GM23338 (cell line): ENCODE measurements around the gene FREM3. TPM values are rescaled to one million over a fixed set of nuclear protein-coding genes. Genes with fewer than 3 reads are reported as not detected.

Experiments used
- ATAC-seq: fragments of 200-7000 bp; cut with Tn5 transposase; 3 replicates; pipeline ENCODE4 v1.9.1; 2020
- DNase-seq: peaks from one replicate; pipeline ENCODE4 v3.0.0-alpha.2; 2015; ENCODE audit warnings: low spot score
- H2AFZ ChIP-seq: fragments of 200-600 bp; sonication (generic); 2 replicates; pipeline ENCODE4 v1.8.0; 2016; ENCODE audit warnings: antibody characterized with exemption, mild to moderate bottlenecking, moderate library complexity
- H3F3A ChIP-seq: fragments of 200-600 bp; sonication (generic); replicated peaks from 2 replicates; pipeline ENCODE4 v1.8.0; 2017; ENCODE audit warnings: antibody characterized with exemption, mixed run types, low read depth
- H3K27ac ChIP-seq: fragments of 200-600 bp; sonication (generic); 2 replicates; pipeline ENCODE4 v1.6.1; 2016; ENCODE audit warnings: low read depth
- H3K27me3 ChIP-seq: fragments of 200-600 bp; sonication (generic); 2 replicates; pipeline ENCODE4 v1.8.0; 2016; ENCODE audit warnings: mild to moderate bottlenecking, mixed run types, moderate library complexity; ENCODE audit not compliant: insufficient read depth
- H3K36me3 ChIP-seq: fragments of 200-600 bp; sonication (generic); 2 replicates; pipeline ENCODE4 v1.8.0; 2016; ENCODE audit warnings: mild to moderate bottlenecking; ENCODE audit not compliant: insufficient read depth
- H3K4me1 ChIP-seq: fragments of 200-600 bp; sonication (generic); 2 replicates; pipeline ENCODE4 v1.8.0; 2016; ENCODE audit warnings: mild to moderate bottlenecking, moderate library complexity; ENCODE audit not compliant: insufficient read depth
- H3K4me2 ChIP-seq: fragments of 200-600 bp; sonication (generic); 2 replicates; pipeline ENCODE4 v1.7.1; 2017; ENCODE audit warnings: mixed run types
- H3K4me3 ChIP-seq: fragments of 200-600 bp; sonication (generic); 2 replicates; pipeline ENCODE4 v1.6.1; 2016; ENCODE audit warnings: mixed run types
- H3K79me2 ChIP-seq: fragments of 200-600 bp; sonication (generic); replicated peaks from 2 replicates; pipeline ENCODE4 v1.8.0; 2017; ENCODE audit warnings: mild to moderate bottlenecking; ENCODE audit not compliant: insufficient read depth
- H3K9me2 ChIP-seq: fragments of 200-600 bp; sonication (generic); 2 replicates; pipeline ENCODE4 v1.8.0; 2017; ENCODE audit not compliant: insufficient read depth
- H4K20me1 ChIP-seq: fragments of 200-600 bp; sonication (generic); replicated peaks from 2 replicates; pipeline ENCODE4 v1.8.0; 2017; ENCODE audit warnings: mild to moderate bottlenecking; ENCODE audit not compliant: insufficient read depth
- H3K27ac Mint-ChIP-seq: 2 replicates; pipeline ENCODE4 v1.8.0; 2020; ENCODE audit warnings: inconsistent platforms, mild to moderate bottlenecking, moderate library complexity, mixed read lengths
- H3K27me3 Mint-ChIP-seq: 3 replicates; pipeline ENCODE4 v1.8.0; 2022; ENCODE audit warnings: low read depth, mild to moderate bottlenecking, moderate library complexity, mixed read lengths, inconsistent platforms; ENCODE audit not compliant: insufficient read depth, poor library complexity
- H3K36me3 Mint-ChIP-seq: 3 replicates; pipeline ENCODE4 v1.8.0; 2021; ENCODE audit warnings: low read depth, mild to moderate bottlenecking, inconsistent platforms, moderate library complexity, mixed read lengths
- H3K4me1 Mint-ChIP-seq: 3 replicates; pipeline ENCODE4 v1.8.0; 2020; ENCODE audit warnings: mild to moderate bottlenecking, inconsistent platforms, mixed read lengths
- H3K4me3 Mint-ChIP-seq: 3 replicates; pipeline ENCODE4 v1.8.0; 2021; ENCODE audit warnings: moderate library complexity, mild to moderate bottlenecking, inconsistent platforms, mixed read lengths
- H3K9me3 Mint-ChIP-seq: 3 replicates; pipeline ENCODE4 v1.8.0; 2020; ENCODE audit warnings: moderate library complexity, mild to moderate bottlenecking, inconsistent platforms, mixed read lengths
- CREB1 ChIP-seq: fragments of 250-450 bp; sonication (Bioruptor Pico); IDR thresholded peaks from 2 replicates; pipeline ENCODE4 v1.5.0; 2020; ENCODE audit warnings: low read depth, mild to moderate bottlenecking, moderate library complexity
- ETS1 ChIP-seq: IDR thresholded peaks from 2 replicates; pipeline ENCODE4 v1.6.1; 2016; ENCODE audit warnings: antibody characterized with exemption
- EZH2 ChIP-seq: fragments of 200-600 bp; sonication (generic); IDR thresholded peaks from one replicate; pipeline ENCODE4 v1.8.0; 2017; ENCODE audit warnings: antibody characterized with exemption, mild to moderate bottlenecking, low read depth; ENCODE audit not compliant: unreplicated experiment
- JUNB ChIP-seq: IDR thresholded peaks from one replicate; pipeline ENCODE4 v1.6.1; 2016; ENCODE audit warnings: antibody characterized with exemption; ENCODE audit not compliant: unreplicated experiment
- POLR2AphosphoS5 ChIP-seq: IDR thresholded peaks from 2 replicates; pipeline ENCODE4 v1.6.1; 2016; ENCODE audit warnings: antibody characterized with exemption, low read depth
- ZNF114 ChIP-seq: fragments of 250-450 bp; sonication (Bioruptor Pico); IDR thresholded peaks from 2 replicates; pipeline ENCODE4 v1.5.0; 2020; ENCODE audit warnings: mild to moderate bottlenecking, moderate library complexity
- ZNF331 ChIP-seq: fragments of 250-450 bp; sonication (Bioruptor Pico); IDR thresholded peaks from 2 replicates; pipeline ENCODE4 v1.5.0; 2020; ENCODE audit warnings: low read depth, mild to moderate bottlenecking, moderate library complexity
- ZNF462 ChIP-seq: fragments of 250-450 bp; sonication (Bioruptor Pico); IDR thresholded peaks from 2 replicates; pipeline ENCODE4 v1.5.0; 2020; ENCODE audit warnings: mild to moderate bottlenecking, moderate library complexity
- polyA plus RNA-seq: library from polyadenylated mRNA; unstranded; fragments of >200 nt; fragmentation: Nextera tagmentation; extraction: Ambion mirVana; gene quantifications from 2 replicates; pipeline ENCODE4 v1.2.1, GENCODE V29; 2016
- total RNA-seq: library from RNA; depleted of rRNA; stranded (reverse); fragments of >200 nt; shearing (Covaris generic); gene quantifications from 2 replicates; pipeline ENCODE4 v1.2.3, GENCODE V29; 2014

The FREM3 gene
- total and polyA plus RNA-seq, 2 experiments from 2014 or later: 0.03 to 0.07 TPM

GRCh38 chr4:143668930-143669552 is 31.4 kb downstream of the FREM3 start:
- Mint-ChIP-seq H3K9me3 (peaks cover 29% of the 10 kb centered on the region), H3K36me3 (peaks cover 19% of the 10 kb centered on the region; the same call in 2 of the 3 replicates), H3K4me3 (no peak overlapping the region), H3K27ac (no peak overlapping the region), H3K4me1 (peaks cover 2% of the 10 kb centered on the region; the same call in 1 of the 3 replicates), H3K27me3 (no peaks in the 10 kb centered on the region)
- Histone ChIP-seq H3K4me2 (no peak overlapping the region), H3F3A (no peaks in the 10 kb centered on the region), H3K27me3 (no peaks in the 10 kb centered on the region), H2AFZ (no peak overlapping the region), H4K20me1 (no peaks in the 10 kb centered on the region), H3K36me3 (no peaks in the 10 kb centered on the region), H3K9me2 (no peaks in the 10 kb centered on the region), H3K4me1 (0 out of 2 replicates have a peak, but pooled peaks cover 7% of the 10 kb centered on the region), H3K4me3 (no peak overlapping the region), H3K79me2 (no peaks in the 10 kb centered on the region), H3K27ac (no peak overlapping the region)
- DNase-seq (no peak), ATAC-seq (no peak)
- no peak for TF ChIP-seq POLR2AphosphoS5

- Histone ChIP-seq H4K20me1 (no peaks in the 10 kb centered on the region), H3F3A (no peaks in the 10 kb centered on the region), H2AFZ (no peak overlapping the region), H3K27ac (no peak overlapping the region), H3K9me2 (no peaks in the 10 kb centered on the region), H3K4me2 (no peak overlapping the region), H3K4me3 (no peak overlapping the region), H3K27me3 (no peaks in the 10 kb centered on the region), H3K79me2 (no peaks in the 10 kb centered on the region), H3K36me3 (no peaks in the 10 kb centered on the region), H3K4me1 (0 out of 2 replicates have a peak, but pooled peaks cover 7% of the 10 kb centered on the region)
- no peak for DNase-seq
- H3K36me3 Mint-ChIP-seq: peaks cover 13% of the 10 kb centered on the region; the same call in 2 of the 3 replicates
- peaks cover 2% of the 10 kb centered on the region; the same call in 1 of the 3 replicates for H3K4me1 Mint-ChIP-seq
- ATAC-seq: no peak
- TF ChIP-seq ZNF114: no peak
- TF ChIP-seq ETS1: no peak
- TF ChIP-seq EZH2: no peak
- no peak for TF ChIP-seq ZNF462 (CRISPR knock-in tag)
- TF ChIP-seq POLR2AphosphoS5: no peak
- no peak for TF ChIP-seq CREB1 (CRISPR knock-in tag)
- no peak for TF ChIP-seq ZNF331
- no peak for TF ChIP-seq JUNB
- no peaks in the 10 kb centered on the region for H3K27me3 Mint-ChIP-seq
- H3K27ac Mint-ChIP-seq: no peak overlapping the region
- H3K4me3 Mint-ChIP-seq: no peak overlapping the region
- H3K9me3 Mint-ChIP-seq: peaks cover 26% of the 10 kb centered on the region
These were observed 33.0 kb downstream of the FREM3 start for GRCh38 chr4:143667461-143667860.
